A549 (cell line): ENCODE results near the gene PRCD.

ENCODE experiments used
- BCL3 ChIP-seq: fragments of >200 bp; sonication (Bioruptor Twin); formaldehyde crosslinking; IDR thresholded peaks from 3 replicates; pipeline ENCODE4 v1.6.1; 2016
- CTCF ChIP-seq: fragments of >200 bp; sonication (Bioruptor Twin); formaldehyde crosslinking; IDR thresholded peaks from 3 replicates; pipeline ENCODE4 v1.5.1; 2016
- EP300 ChIP-seq, 2 experiments: fragments of >200 bp; sonication (Bioruptor Twin); formaldehyde crosslinking; IDR thresholded peaks; 2 replicates in 1 of 2; 3 replicates in 1 of 2; pipeline ENCODE4 v1.6.1; 2016 to 2017
- JUNB ChIP-seq: fragments of >200 bp; sonication (Bioruptor Twin); formaldehyde crosslinking; IDR thresholded peaks from 2 replicates; pipeline ENCODE4 v1.6.1; 2016
- MAX ChIP-seq: IDR thresholded peaks from 2 replicates; pipeline ENCODE4 v1.6.1; 2012
- MAZ ChIP-seq: fragments of 150-350 bp; IDR thresholded peaks from 2 replicates; pipeline ENCODE4 v1.6.1; 2014; ENCODE audit warnings: antibody characterized with exemption, low read depth, low read length, borderline replicate concordance
- NFE2L2 ChIP-seq: fragments of 150-350 bp; conservative IDR thresholded peaks from 2 replicates; pipeline ENCODE4 v1.6.1; 2014; ENCODE audit warnings: low read length
- POLR2A ChIP-seq: IDR thresholded peaks from 2 replicates; pipeline ENCODE4 v1.6.1; 2012; ENCODE audit warnings: mild to moderate bottlenecking, low read length
- RAD21 ChIP-seq, 2 experiments: fragments of >200 bp in 1 of 2; sonication (Bioruptor Twin) in 1 of 2; formaldehyde crosslinking in 1 of 2; IDR thresholded peaks in 1 of 2; conservative IDR thresholded peaks in 1 of 2; 2 replicates in 1 of 2; 3 replicates in 1 of 2; pipeline ENCODE4 v1.6.1; 2012 to 2018; ENCODE audit warnings: inconsistent platforms in 1 of 2
- REST ChIP-seq: fragments of 200-600 bp; sonication (generic); IDR thresholded peaks from 2 replicates; pipeline ENCODE4 v1.6.1; 2016; ENCODE audit warnings: antibody characterized with exemption, mild to moderate bottlenecking, moderate library complexity
- USF2 ChIP-seq: fragments of 450-650 bp; IDR thresholded peaks from 2 replicates; pipeline ENCODE4 v1.6.1; 2014; ENCODE audit warnings: antibody characterized with exemption
- ZFP36 ChIP-seq: fragments of 450-650 bp; IDR thresholded peaks from 2 replicates; pipeline ENCODE4 v1.6.1; 2014; ENCODE audit warnings: borderline replicate concordance; ENCODE audit not compliant: partially characterized antibody

- TF ChIP-seq RAD21 (conservative IDR thresholded peaks at IDR 0.05 in 1 of 2, IDR thresholded peaks at IDR 0.05 in 1 of 2) (no peak), CTCF (no peak), POLR2A (no peak), REST (no peak), NFE2L2 (no peak), MAZ (no peak), JUNB (no peak), EP300 (IDR thresholded peaks at IDR 0.05) (no peak), BCL3 (no peak), USF2 (no peak), ZFP36 (no peak), MAX (no peak)
Observed at GRCh38 chr17:76519048-76519966, 20.5 kb upstream of the PRCD start.
